Thyroid gland (tissue), 4 donors: Measurements from ENCODE around the gene LSM3. TPM values are rescaled to one million over a fixed set of nuclear protein-coding genes. Genes with fewer than 3 reads are reported as not detected.
A peak's percentile ranks its signal among the peaks of the same experiment; 100 is the strongest.

Experiments used
- DNase-seq, 2 donors: peaks; one replicate each; pipeline ENCODE4 v3.0.0-alpha.2; 2019
- H3K27ac ChIP-seq, 3 donors: fragments of 200-600 bp; sonication (generic); 1 replicate in 2 of 3; 2 replicates in 1 of 3; pipeline ENCODE4 v1.5.1; 2016 to 2019; ENCODE audit warnings: mild to moderate bottlenecking in 1 of 3, moderate library complexity in 1 of 3
- H3K27me3 ChIP-seq: fragments of 200-600 bp; sonication (generic); one replicate; pipeline ENCODE4 v1.5.1; 2019
- H3K36me3 ChIP-seq, 2 donors: fragments of 200-600 bp; sonication (generic); one replicate each; pipeline ENCODE4 v1.5.1; 2016 to 2019
- H3K4me1 ChIP-seq, 2 donors: fragments of 200-600 bp; sonication (generic); one replicate each; pipeline ENCODE4 v1.5.1; 2017 to 2019
- H3K4me3 ChIP-seq, 3 donors: fragments of 200-600 bp; sonication (generic); replicated peaks in 1 of 3; 1 replicate in 2 of 3; 2 replicates in 1 of 3; pipeline ENCODE4 v1.5.1; 2016; ENCODE audit warnings: mild to moderate bottlenecking in 1 of 3
- H3K9me3 ChIP-seq: fragments of 200-600 bp; sonication (generic); one replicate; pipeline ENCODE4 v1.5.1; 2017
- CTCF ChIP-seq, 6 experiments: fragments of 200-600 bp in 3 of 6; fragments of 450-650 bp in 3 of 6; sonication (generic) in 3 of 6; IDR thresholded peaks; one replicate each; pipeline ENCODE4 v1.5.1; 2016 to 2019; ENCODE audit warnings: antibody characterized with exemption in 6 of 6, mild to moderate bottlenecking in 2 of 6, inconsistent platforms in 1 of 6, moderate library complexity in 1 of 6
- POLR2A ChIP-seq, 2 donors: fragments of 450-650 bp; IDR thresholded peaks; one replicate each; pipeline ENCODE4 v1.6.1; 2017; ENCODE audit warnings: antibody characterized with exemption in 2 of 2, mild to moderate bottlenecking in 2 of 2, moderate library complexity in 1 of 2
- WGBS, 2 donors: methylation state at CpG; one replicate each; pipeline ENCODE4 v1.1.5; 2017; 5-methylcytosine and 5-hydroxymethylcytosine counted together
- intact Hi-C: fragments of 100-400 bp; cut with DNase I; formaldehyde crosslinking; loops from one replicate; pipeline ENCODE4 v1.15.1; 2023
- total RNA-seq, 4 donors: library from RNA; depleted of rRNA; stranded (reverse); fragments of >200 nt; gene quantifications; one replicate each; pipeline ENCODE4 v1.2.3, GENCODE V29; 2016

The LSM3 gene
- total RNA-seq, 4 donors from 2014 or later = 9.9 to 15.6 (median 15.3) TPM

GRCh38 chr3:14216257-14217048, 37.8 kb downstream of the LSM3 start:
- no peak overlapping the region for H3K4me3 ChIP-seq
- no peak for DNase-seq

GRCh38 chr3:14218355-14218754, 39.7 kb downstream of the LSM3 start:
- intact Hi-C loops = no loop called here
- Histone ChIP-seq H3K27ac (no peak overlapping the region), H3K36me3 (no peaks in the 10 kb centered on the region), H3K4me3 (no peak overlapping the region), H3K9me3 (no peaks in the 10 kb centered on the region), H3K27me3 (no peaks in the 10 kb centered on the region), H3K4me1 (peaks cover 0 to 6% of the 10 kb centered on the region in 2 donors)
- no peak for DNase-seq
- TF ChIP-seq CTCF (IDR thresholded peaks at IDR 0.05) (no peak), POLR2A (IDR thresholded peaks at IDR 0.05) (no peak)

More at GRCh38 chr3:14216257-14217048, 37.8 kb downstream of the LSM3 start:
- intact Hi-C loops = no loop called here
- WGBS, 2 donors = 82 to 89% methylated on average over 22 of the region's 22 CpGs
- Histone ChIP-seq H3K27me3 (no peaks in the 10 kb centered on the region), H3K27ac (peak overlapping the region in 1 of 3 donors; percentile 0), H3K4me1 (peaks cover 2 to 8% of the 10 kb centered on the region in 2 donors), H3K36me3 (no peaks in the 10 kb centered on the region), H3K9me3 (no peaks in the 10 kb centered on the region)
- TF ChIP-seq POLR2A (IDR thresholded peaks at IDR 0.05) (peak in 1 of 2 donors; percentile 16), CTCF (IDR thresholded peaks at IDR 0.05) (peak in 2 of 6 experiments; percentile 7 to 18)

GRCh38 chr3:14220933-14221332, 42.3 kb downstream of the LSM3 start:
- Histone ChIP-seq H3K27me3 (no peaks in the 10 kb centered on the region), H3K4me1 (peaks cover 16 to 32% of the 10 kb centered on the region in 2 donors), H3K4me3 (no peak overlapping the region), H3K36me3 (no peaks in the 10 kb centered on the region), H3K9me3 (no peaks in the 10 kb centered on the region), H3K27ac (no peak overlapping the region)
- no peak for DNase-seq
- WGBS, 2 donors = 86 to 94% methylated on average over 1 of the region's 1 CpG
- intact Hi-C loops = no loop called here
- no peak for TF ChIP-seq CTCF (IDR thresholded peaks at IDR 0.05)
- no peak for TF ChIP-seq POLR2A (IDR thresholded peaks at IDR 0.05)

GRCh38 chr3:14221902-14222301, 43.3 kb downstream of the LSM3 start:
- H3K9me3 ChIP-seq = no peaks in the 10 kb centered on the region
- 93 to 100% methylated on average over 1 of the region's 1 CpG for WGBS, 2 donors
- no peak for DNase-seq
- H3K27me3 ChIP-seq = no peaks in the 10 kb centered on the region
- no peak overlapping the region for H3K4me3 ChIP-seq
- no peaks in the 10 kb centered on the region for H3K36me3 ChIP-seq
- TF ChIP-seq CTCF (IDR thresholded peaks at IDR 0.05) (no peak), POLR2A (IDR thresholded peaks at IDR 0.05) (no peak)
- intact Hi-C loops = no loop called here
- H3K27ac ChIP-seq = no peak overlapping the region
- peaks cover 23 to 42% of the 10 kb centered on the region in 2 donors for H3K4me1 ChIP-seq

GRCh38 chr3:14222457-14222856, 43.8 kb downstream of the LSM3 start:
- H3K36me3 ChIP-seq = no peaks in the 10 kb centered on the region
- peaks cover 29 to 47% of the 10 kb centered on the region in 2 donors for H3K4me1 ChIP-seq
- DNase-seq = no peak
- intact Hi-C loops = no loop called here
- peak overlapping the region in 1 of 3 donors; percentile 32 for H3K27ac ChIP-seq
- H3K27me3 ChIP-seq = no peaks in the 10 kb centered on the region
- WGBS, 2 donors = 55 to 62% methylated on average over 1 of the region's 1 CpG
- H3K9me3 ChIP-seq = no peaks in the 10 kb centered on the region
- no peak overlapping the region for H3K4me3 ChIP-seq
- TF ChIP-seq POLR2A (IDR thresholded peaks at IDR 0.05) = no peak
